Measurements from ENCODE around the gene HSPB2.

HSPB2 gene

DNA sequence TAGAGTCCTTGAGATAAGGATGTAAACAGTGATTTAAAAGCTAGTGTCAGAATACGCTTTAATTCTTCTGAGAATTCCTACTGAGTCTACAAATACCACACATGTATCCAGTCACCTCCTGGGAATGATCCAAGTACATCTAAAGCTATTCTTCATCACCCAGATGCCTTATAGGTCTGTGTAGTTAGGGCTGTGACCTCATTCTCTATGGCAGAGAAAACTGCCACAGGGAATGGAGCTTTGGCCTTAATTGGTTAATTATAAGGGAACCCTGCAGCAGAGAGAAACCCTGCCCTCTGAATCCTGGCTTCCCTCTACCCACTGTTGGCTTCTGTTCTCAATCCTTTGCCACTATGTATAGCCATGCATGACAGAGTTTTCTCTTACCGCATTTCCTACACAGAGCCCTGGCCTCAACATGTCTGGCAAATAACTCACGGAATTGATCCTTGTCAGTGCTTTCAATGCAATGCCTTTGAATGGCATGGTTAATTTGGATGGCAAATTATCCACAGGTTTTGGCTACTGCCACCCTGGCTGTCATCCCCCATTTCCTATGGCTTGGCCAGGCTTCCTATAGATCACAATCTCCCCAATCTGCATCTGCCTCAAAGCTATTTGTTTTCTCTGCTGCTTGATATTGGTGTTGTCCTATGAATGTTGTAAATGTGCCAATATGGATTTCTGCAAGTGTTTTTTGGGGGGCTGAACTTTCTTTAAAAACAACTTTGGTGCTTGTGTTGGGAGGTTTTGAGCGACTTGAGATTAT lies 27.5 kb downstream of the HSPB2 start:
- no peak for DNase-seq

DNA sequence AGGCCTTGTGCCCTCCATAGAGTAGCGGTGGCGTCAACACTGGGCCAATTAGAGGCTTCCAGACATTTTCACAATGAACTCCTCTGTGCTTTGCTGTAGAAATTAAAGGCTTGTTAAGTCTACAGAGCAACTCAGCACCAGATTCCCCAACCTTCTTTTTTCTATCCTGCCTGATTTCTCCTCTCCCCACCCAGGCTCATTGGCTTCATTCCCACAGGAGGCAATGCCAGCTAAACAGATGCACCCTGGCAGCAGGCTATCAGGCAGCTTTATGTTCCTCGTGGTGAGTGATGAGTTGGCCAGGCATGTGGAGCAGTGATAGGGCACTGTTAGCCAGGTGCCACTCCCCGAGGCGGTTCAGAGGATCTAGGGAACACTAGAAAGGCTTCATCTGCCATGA lies 29.4 kb downstream of the HSPB2 start:
- DNase-seq: no peak

DNA sequence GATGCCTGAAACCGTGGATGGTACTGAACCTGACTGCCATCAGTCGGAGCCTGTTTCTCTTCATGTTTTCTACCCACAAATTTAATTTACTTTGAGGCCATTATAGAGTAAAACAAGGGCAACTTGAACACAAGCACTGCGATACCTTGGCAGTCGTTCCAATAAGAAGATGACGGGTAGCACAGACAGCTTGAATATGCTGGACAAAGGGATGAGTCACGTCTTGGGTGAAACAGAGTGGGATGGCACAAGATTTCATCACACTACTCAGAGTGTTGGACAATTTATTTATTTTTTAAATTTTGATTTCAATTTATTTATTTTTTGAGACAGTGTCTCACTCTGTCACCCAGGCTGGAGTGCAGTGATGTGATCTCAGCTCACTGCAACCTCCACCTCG lies 30.3 kb downstream of the HSPB2 start:
- no peak for DNase-seq

DNA sequence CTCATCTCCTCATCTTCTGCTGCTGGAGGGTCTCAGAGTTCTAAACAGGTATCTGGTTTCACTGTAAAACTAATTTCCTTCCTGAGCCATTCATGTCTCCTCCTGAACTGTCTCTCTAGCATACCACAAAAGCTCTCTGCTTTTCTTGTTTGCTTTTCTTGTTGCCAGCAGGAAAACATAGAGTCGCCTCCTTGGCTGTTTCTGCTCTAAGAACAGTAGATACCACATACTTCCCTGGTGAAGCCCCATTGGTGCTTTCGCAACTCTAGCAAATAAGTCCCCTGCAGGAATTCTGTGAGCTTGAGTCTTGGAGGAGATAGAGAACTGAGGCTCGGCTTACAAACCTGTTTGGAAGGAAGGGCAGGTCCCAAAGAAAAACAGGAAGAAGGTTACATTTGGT lies 31.6 kb downstream of the HSPB2 start:
- DNase-seq: no peak

DNA sequence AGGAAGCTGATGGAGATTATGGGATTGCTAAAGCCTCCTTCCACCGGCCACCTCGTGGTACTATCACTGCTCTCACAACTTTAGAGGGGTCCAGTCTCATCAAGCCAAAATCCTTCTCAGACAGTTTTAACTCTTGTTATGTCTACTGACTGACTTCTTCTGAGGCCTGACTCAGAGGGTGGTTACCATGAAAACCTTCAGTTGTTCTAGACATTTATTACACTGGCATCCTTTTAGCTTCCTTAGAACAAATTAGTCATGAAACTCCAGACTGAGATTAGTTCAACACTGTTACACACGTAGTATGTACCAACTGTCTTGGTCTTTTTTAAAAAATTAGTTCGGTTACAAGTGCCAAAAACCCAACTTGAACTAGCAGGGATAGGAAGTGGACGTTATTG lies 32.1 kb downstream of the HSPB2 start:
- DNase-seq: no peak

DNA sequence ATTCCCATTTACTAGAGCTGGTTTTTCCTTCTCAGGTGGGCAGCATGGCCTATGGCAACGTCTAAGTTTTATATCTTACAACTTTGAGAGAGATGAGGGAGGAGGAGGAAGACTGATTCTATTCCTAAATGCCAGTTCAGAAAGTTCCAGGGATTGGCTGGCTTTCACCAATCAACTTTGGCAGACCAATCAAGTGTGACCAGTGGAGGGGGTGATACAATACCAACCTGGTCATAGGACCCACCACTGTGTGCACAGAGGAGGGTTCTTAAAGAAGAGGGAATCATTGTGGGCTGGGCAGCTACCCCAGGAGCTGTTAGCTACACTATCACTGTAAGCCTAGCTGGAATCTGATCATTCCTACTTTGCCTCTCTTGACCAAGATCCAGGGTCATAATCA lies 32.7 kb downstream of the HSPB2 start:
- DNase-seq: no peak

DNA sequence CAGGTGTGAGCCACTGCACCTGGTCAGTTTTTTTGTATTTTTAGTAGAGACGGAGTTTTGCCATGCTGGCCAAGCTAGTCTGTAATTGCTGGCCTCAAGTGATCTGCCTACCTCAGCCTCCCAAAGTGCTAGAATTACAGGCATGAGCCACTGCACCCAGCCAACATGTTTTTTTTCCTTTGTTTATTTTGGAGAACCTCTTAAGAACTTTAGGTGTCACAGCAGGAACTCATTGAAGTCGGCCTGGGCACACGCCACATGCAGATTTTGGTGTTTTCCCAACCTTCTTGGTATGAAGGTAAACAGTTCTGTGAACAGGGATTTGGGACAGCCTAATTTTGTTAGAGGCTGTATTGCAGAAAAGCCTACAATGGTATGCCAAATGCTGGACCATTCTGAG lies 34.0 kb downstream of the HSPB2 start:
- no peak for DNase-seq

DNA sequence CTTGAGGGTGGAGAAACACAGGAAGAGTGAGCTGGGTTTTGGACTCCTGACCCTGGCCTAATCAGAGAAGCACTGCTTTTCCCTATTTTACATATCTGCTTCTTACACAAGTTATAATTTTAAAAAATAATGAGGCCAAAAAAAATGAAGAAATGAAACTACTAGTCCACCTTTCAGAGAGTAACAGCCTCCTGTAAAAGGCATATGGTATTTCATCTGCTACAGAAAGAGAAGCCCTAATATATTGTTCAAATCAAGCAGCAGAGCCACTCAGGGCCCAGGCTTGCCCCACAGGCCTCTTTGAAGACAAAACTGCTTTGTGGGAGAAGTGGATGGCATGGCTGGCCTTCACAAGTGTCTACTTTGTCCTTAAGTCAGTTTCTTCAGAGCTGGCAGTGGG lies 34.6 kb downstream of the HSPB2 start:
- no peak for DNase-seq

- no peak for DNase-seq
These were observed 37.2 kb downstream of the HSPB2 start for GRCh38 chr11:111949519-111950426.

- no peak for DNase-seq
These were observed 39.0 kb downstream of the HSPB2 start for GRCh38 chr11:111951565-111951964.

DNA sequence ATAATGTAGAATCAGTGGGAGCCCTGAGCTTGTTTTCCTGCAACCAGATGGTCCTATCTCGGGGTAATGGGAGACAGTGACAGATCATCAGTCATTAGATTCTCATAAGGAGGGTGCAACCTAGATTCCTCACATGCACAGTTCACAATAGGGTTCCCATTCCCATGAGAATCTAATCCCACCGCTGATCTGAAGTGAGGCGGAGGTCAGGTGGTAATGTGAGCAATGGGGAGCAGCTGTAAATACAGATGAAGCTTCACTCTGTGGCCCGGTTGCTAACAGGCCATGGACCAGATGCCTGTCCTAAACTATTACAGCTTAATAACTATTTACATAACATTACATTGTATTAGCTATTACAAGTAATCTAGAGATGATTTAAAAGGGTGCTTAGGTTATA lies 41.6 kb downstream of the HSPB2 start:
- no peak for DNase-seq

GRCh38 chr11:111957663-111958444 lies 45.3 kb downstream of the HSPB2 start:
- no peak for DNase-seq

GRCh38 chr11:111960916-111961315 lies 48.4 kb downstream of the HSPB2 start:
- DNase-seq: no peak

GRCh38 chr11:111961389-111962300 lies 49.1 kb downstream of the HSPB2 start:
- no peak for DNase-seq
